ENCODE data around the gene SLFN14.
"Not testable (repeated sequence)": the region's sequence is repeated elsewhere in the genome, so short reads cannot be mapped to it uniquely, and the experiment has no call there.

Gene SLFN14

DNA sequence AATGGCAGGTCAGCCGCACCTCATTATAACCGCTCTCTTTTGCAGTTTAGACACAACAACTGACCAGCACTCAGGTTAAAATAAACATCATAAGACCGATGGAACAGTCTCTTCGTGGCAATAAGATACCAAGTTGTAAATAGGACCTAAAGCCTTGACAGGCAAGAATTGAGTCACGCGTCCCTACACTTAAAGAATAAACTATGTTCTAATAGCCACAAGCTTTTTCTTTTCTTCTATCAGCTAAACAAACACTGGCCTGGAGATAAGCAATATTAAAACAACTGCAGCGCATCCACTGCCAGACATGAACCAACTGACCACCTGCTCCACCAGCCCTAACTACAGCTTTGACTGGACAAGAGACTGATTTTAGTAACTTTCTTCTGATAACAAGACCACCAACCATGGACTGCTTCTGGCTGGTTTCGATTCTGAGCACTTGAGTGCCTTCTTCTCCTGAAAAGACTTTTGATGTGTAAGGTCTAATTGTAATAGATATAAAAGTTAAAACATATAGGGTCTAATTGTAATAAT lies 40.6 kb downstream of the SLFN14 start:
- DNase-seq = no peak

DNA sequence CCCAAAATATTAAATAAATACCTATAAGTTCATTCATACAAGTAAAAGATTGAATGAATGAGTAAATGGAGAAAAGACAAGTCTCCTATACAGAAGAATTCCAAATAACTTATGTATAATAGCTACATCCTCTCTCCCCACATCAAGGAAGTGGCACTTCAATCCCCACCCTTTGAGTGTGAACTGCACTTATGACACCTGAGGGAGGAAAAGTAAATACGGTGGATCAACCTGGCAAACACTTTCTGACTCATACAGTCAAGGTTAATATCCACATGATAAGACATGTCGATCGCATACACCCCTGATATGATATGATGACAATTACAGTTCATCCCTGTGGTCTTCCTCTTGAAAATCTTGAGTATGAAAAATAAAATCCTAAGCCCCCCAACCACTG lies 41.2 kb downstream of the SLFN14 start:
- no peak for DNase-seq

DNA sequence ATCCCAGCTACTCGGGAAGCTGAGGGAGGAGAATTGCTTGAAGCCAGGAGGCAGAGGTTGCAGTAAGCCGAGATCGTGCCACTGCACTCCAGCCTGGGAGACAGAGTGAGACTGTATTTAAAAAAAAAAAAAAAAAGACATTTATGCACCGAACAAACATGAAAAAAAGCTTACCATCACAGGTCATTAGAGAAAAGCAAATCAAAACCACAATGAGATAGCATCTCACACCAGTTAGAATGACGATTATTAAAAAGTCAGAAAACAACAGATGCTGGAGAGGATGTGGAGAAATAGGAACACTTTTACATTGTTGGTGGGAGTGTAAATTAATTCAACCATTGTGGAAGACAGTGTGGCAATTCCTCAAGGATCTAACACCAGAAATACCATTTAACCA lies 42.2 kb downstream of the SLFN14 start:
- DNase-seq = not testable (repeated sequence)

DNA sequence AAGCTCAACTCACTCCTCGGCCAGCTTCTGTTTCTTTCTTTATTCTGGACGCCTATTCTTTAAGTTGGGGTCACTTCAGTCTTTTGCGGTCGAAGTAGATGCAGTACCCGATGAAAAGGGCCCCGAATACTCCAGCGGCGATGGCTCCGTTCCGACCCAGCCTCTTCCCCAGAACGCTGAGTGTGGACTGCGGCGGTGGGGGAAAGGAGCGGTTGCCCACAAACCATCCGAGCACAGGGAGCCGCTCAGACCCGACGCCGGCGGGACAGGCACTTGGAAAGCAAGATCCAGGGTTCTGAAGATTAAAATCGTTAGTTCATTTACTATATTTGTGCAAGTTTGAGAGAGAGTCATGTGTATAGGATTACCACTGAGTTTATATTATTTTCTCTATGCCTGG lies 45.6 kb downstream of the SLFN14 start:
- no peak for DNase-seq

DNA sequence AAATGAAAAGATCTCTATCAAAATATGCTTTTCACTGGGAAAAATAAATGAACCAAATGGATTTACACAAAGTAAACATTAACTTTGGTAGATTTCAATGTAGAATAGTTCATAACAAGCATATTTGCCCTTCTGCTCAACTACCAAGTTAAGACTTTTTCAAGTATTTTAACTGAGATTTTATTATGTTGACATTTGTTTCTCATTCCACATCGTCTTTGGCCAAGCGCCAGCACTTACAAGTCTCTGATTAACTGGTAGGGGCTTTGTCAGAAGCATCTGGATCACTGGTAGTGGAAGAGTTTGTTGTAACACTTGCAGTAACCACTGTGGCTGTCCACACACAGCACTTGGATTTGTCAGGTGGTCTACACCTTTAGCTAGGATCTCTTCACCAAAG lies 46.1 kb downstream of the SLFN14 start:
- DNase-seq = no peak
